ENCODE measurements around the gene MT1G. TPM values are rescaled to one million over a fixed set of nuclear protein-coding genes. Genes with fewer than 3 reads are reported as not detected.

MT1G gene
- polyA plus RNA-seq, 1 of the 3 experiments (the other 2 are of a cell fraction): 1.2 TPM

DNA sequence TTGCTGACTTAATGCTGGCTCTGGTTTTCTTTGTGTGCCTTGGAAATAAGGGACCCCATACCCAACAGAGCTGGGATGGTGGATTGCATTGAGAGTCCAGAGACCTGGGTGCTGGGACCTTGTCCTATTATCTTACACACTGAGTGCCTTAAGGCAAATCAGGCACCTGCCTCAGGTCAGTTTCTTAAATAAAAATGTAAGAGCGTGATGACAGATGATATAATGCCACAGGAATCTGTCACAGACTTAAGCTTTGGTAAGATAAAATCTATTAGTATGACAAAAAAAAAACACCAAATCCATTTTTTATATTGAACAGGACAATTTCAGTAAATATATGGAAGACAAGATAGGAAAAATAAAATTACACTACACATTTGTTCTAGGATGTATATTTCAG lies 27.8 kb downstream of the MT1G start:
- ChIA-PET CTCF (interaction anchor here (1.5 to 1.7 kb wide), 2 partner anchors 11 to 37 kb away, joined by 4 read pairs; partner anchors contain the start of gene MT1B), POLR2A (no interaction called here)
- Histone ChIP-seq H2AFZ (ENCODE audit: low read depth) (no peak overlapping the region), H3K9me2 (no peaks in the 10 kb centered on the region), H3K4me3 (ENCODE audit: low read depth in 2 of 2, low read length in 1 of 2) (no peak overlapping the region), H4K20me1 (ENCODE audit: insufficient read depth) (no peaks in the 10 kb centered on the region), H3K79me2 (ENCODE audit: insufficient read depth) (no peaks in the 10 kb centered on the region), H3K27me3 (ENCODE audit: insufficient read depth) (peaks cover 30% of the 10 kb centered on the region; the same call in 1 of the 2 replicates), H3K27ac (ENCODE audit: low read depth in 2 of 2, low read length in 1 of 2) (no peak overlapping the region), H3K9ac (no peak overlapping the region), H3K4me2 (no peak overlapping the region), H3F3A (replicated peaks; ENCODE audit: insufficient read depth) (no peaks in the 10 kb centered on the region), H3K9me3 (no peaks in the 10 kb centered on the region), H3K4me1 (ENCODE audit: control insufficient read depth in 1 of 2, insufficient read depth in 2 of 2, low read depth in 1 of 2, low read length in 1 of 2) (peaks cover 0 to 6% of the 10 kb centered on the region in 2 experiments; a peak in 1 of 4 replicates), H3K36me3 (replicated peaks in 1 of 2; ENCODE audit: control insufficient read depth in 1 of 2, insufficient read depth in 2 of 2, low read length in 1 of 2) (no peaks in the 10 kb centered on the region)
- no peak for DNase-seq
- TF ChIP-seq RFX5 (IDR thresholded peaks at IDR 0.05; ENCODE audit: low read length): no peak
- no peak for TF ChIP-seq EZH2phosphoT487 (IDR thresholded peaks at IDR 0.05; ENCODE audit: borderline replicate concordance, low read depth)
- TF ChIP-seq, protein P1, sequence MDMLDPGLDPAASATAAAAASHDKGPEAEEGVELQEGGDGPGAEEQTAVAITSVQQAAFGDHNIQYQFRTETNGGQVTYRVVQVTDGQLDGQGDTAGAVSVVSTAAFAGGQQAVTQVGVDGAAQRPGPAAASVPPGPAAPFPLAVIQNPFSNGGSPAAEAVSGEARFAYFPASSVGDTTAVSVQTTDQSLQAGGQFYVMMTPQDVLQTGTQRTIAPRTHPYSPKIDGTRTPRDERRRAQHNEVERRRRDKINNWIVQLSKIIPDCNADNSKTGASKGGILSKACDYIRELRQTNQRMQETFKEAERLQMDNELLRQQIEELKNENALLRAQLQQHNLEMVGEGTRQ (IDR thresholded peaks at IDR 0.05; ENCODE audit: borderline replicate concordance, low read depth, low read length): no peak
- TF ChIP-seq CTCF (IDR thresholded peaks at IDR 0.05): no peak
- TF ChIP-seq FOXM1 (IDR thresholded peaks at IDR 0.05; ENCODE audit: low read depth): no peak
- TF ChIP-seq PBX3 (IDR thresholded peaks at IDR 0.05): no peak
- TF ChIP-seq GATA2 (CRISPR knock-in tag; IDR thresholded peaks at IDR 0.05): no peak
- TF ChIP-seq REST (IDR thresholded peaks at IDR 0.05; ENCODE audit: low read depth, low read length): no peak
- TF ChIP-seq SIN3A (IDR thresholded peaks at IDR 0.05; ENCODE audit: borderline replicate concordance, low read depth, low read length): no peak
- TF ChIP-seq YY1 (IDR thresholded peaks at IDR 0.05; ENCODE audit: low read depth): no peak
- no peak for TF ChIP-seq JUND (IDR thresholded peaks at IDR 0.05)
- TF ChIP-seq NRF1 (IDR thresholded peaks at IDR 0.05; ENCODE audit: low read depth, low read length): no peak
- no peak for TF ChIP-seq EP300 (IDR thresholded peaks at IDR 0.05; ENCODE audit: borderline replicate concordance in 1 of 2, low read depth in 1 of 2, low read length in 1 of 2)
- no peak for TF ChIP-seq RXRA (IDR thresholded peaks at IDR 0.05; ENCODE audit: borderline replicate concordance, low read depth)
- no peak for TF ChIP-seq ZBTB33 (IDR thresholded peaks at IDR 0.05; ENCODE audit: borderline replicate concordance, low read depth)
- no peak for TF ChIP-seq TEAD4 (IDR thresholded peaks at IDR 0.05; ENCODE audit: borderline replicate concordance, insufficient read depth)
- TF ChIP-seq MXI1 (IDR thresholded peaks at IDR 0.05; ENCODE audit: low read depth, low read length): no peak
- TF ChIP-seq, protein P2, sequence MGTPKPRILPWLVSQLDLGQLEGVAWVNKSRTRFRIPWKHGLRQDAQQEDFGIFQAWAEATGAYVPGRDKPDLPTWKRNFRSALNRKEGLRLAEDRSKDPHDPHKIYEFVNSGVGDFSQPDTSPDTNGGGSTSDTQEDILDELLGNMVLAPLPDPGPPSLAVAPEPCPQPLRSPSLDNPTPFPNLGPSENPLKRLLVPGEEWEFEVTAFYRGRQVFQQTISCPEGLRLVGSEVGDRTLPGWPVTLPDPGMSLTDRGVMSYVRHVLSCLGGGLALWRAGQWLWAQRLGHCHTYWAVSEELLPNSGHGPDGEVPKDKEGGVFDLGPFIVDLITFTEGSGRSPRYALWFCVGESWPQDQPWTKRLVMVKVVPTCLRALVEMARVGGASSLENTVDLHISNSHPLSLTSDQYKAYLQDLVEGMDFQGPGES (IDR thresholded peaks at IDR 0.05; ENCODE audit: low read depth, low read length): no peak
- WGBS (ENCODE audit: low lambda C conversion rate): 75% methylated on average over 1 of the region's 1 CpG

Measured in SK-N-SH (cell line).